GM12878 (cell line): ENCODE results near the gene RALGPS1. TPM values are rescaled to one million over a fixed set of nuclear protein-coding genes. Genes with fewer than 3 reads are reported as not detected.

ENCODE experiments used
- ATAC-seq: fragments of 200-7000 bp; cut with Tn5 transposase; 3 replicates; pipeline ENCODE4 v1.9.1; 2020; ENCODE audit warnings: mild to moderate bottlenecking, moderate library complexity
- BruUV-seq: library from RNA; stranded (reverse); fragments of 400-500 nt; replicated peaks from 2 replicates; lab custom pipeline; 2021; lab: Mats Ljungman, UMichigan
- CTCF ChIA-PET: fragments of 300-600 bp; sonication (Branson Sonifier 250); formaldehyde crosslinking; extraction: SDS; loops from one replicate; lab custom pipeline; 2021; ENCODE audit warnings: inconsistent platforms; lab: Yijun Ruan, JAX
- POLR2A ChIA-PET: fragments of 350-600 bp; formaldehyde crosslinking; extraction: SDS; loops from one replicate; lab custom pipeline; 2021; ENCODE audit warnings: inconsistent platforms; lab: Charles Lee
- RAD21 ChIA-PET: fragments of 300-600 bp; sonication (Branson Sonifier 250); formaldehyde crosslinking; loops from one replicate; lab custom pipeline; 2023; ENCODE audit warnings: antibody characterized with exemption; ENCODE audit not compliant: unreplicated experiment; lab: Charles Lee
- SMC1A ChIA-PET: fragments of 300-600 bp; sonication (Branson Sonifier 250); formaldehyde crosslinking; loops from one replicate; lab custom pipeline; 2023; ENCODE audit not compliant: unreplicated experiment, uncharacterized antibody; lab: Charles Lee
- DNase-seq: peaks from one replicate; pipeline ENCODE4 v3.0.0-alpha.2; 2011; ENCODE audit warnings: low read depth, low spot score
- FAIRE-seq: peaks from 3 replicates; lab custom pipeline; 2011; peaks lifted over from hg19 to GRCh38; lab: Jason Lieb, UNC
- H2AFZ ChIP-seq: 2 replicates; pipeline ENCODE4 v1.6.0; 2011; ENCODE audit warnings: low read depth, low read length, control low read depth; ENCODE audit not compliant: control insufficient read depth
- H3K27ac ChIP-seq: 2 replicates; pipeline ENCODE4 v1.5.1; 2011; ENCODE audit warnings: control low read depth; ENCODE audit not compliant: control insufficient read depth, insufficient read depth
- H3K27me3 ChIP-seq, 2 experiments: replicated peaks in 1 of 2; 2 replicates each; pipeline versions ENCODE4 v1.6.0 to v1.6.1; 2011; ENCODE audit warnings: low read length in 1 of 2; ENCODE audit not compliant: control insufficient read depth in 2 of 2, insufficient read depth in 2 of 2
- H3K36me3 ChIP-seq, 2 experiments: 2 replicates each; pipeline ENCODE4 v1.5.1; 2011; ENCODE audit warnings: low read length in 1 of 2; ENCODE audit not compliant: control insufficient read depth in 2 of 2, insufficient read depth in 2 of 2
- H3K4me1 ChIP-seq: 2 replicates; pipeline ENCODE4 v1.6.1; 2011; ENCODE audit warnings: mild to moderate bottlenecking, low read length, moderate library complexity, mixed read lengths; ENCODE audit not compliant: control insufficient read depth, insufficient read depth
- H3K4me2 ChIP-seq: 2 replicates; pipeline ENCODE4 v1.6.0; 2011; ENCODE audit warnings: control low read depth; ENCODE audit not compliant: control insufficient read depth, insufficient read depth
- H3K4me3 ChIP-seq: fragments of 200-600 bp; sonication (generic); 2 replicates; pipeline ENCODE4 v1.5.1; 2016
- H3K79me2 ChIP-seq: 2 replicates; pipeline ENCODE4 v1.6.0; 2011; ENCODE audit warnings: low read length; ENCODE audit not compliant: control insufficient read depth, insufficient read depth
- H3K9ac ChIP-seq: 2 replicates; pipeline ENCODE4 v1.8.0; 2011; ENCODE audit warnings: low read length, control low read depth, mixed read lengths; ENCODE audit not compliant: control insufficient read depth, insufficient read depth
- H3K9me3 ChIP-seq: replicated peaks from 3 replicates; pipeline ENCODE4 v1.5.1; 2011; ENCODE audit warnings: mild to moderate bottlenecking, low read length; ENCODE audit not compliant: control insufficient read depth, insufficient read depth
- H4K20me1 ChIP-seq: 2 replicates; pipeline ENCODE4 v1.6.0; 2011; ENCODE audit not compliant: control insufficient read depth, insufficient read depth
- CUX1 ChIP-seq: IDR thresholded peaks from 2 replicates; pipeline ENCODE4 v1.6.1; 2012; ENCODE audit warnings: improper control_type of control experiment, low read depth, low read length; ENCODE audit not compliant: insufficient replicate concordance
- FOXM1 ChIP-seq: IDR thresholded peaks from 2 replicates; pipeline ENCODE4 v1.6.1; 2012; ENCODE audit warnings: low read depth, mild to moderate bottlenecking, inconsistent platforms, low read length, moderate library complexity
- IRF3 ChIP-seq: fragments of 450-650 bp; IDR thresholded peaks from 2 replicates; pipeline ENCODE4 v1.6.1; 2014; ENCODE audit warnings: mild to moderate bottlenecking
- NFXL1 ChIP-seq: fragments of 450-650 bp; IDR thresholded peaks from 2 replicates; pipeline ENCODE4 v1.6.1; 2017; ENCODE audit warnings: antibody characterized with exemption, mild to moderate bottlenecking, borderline replicate concordance
- RUNX3 ChIP-seq: IDR thresholded peaks from 2 replicates; pipeline ENCODE4 v1.6.1; 2012; ENCODE audit warnings: low read length, inconsistent platforms
- SREBF1 ChIP-seq: IDR thresholded peaks from 2 replicates; pipeline ENCODE4 v1.6.1; 2012; ENCODE audit warnings: mild to moderate bottlenecking, low read length
- SUPT20H ChIP-seq: IDR thresholded peaks from 2 replicates; pipeline ENCODE4 v1.6.1; 2011; ENCODE audit warnings: low read depth, mild to moderate bottlenecking, low read length, moderate library complexity, borderline replicate concordance; ENCODE audit not compliant: control insufficient read depth
- WGBS: methylation state at CpG from one replicate; pipeline ENCODE4 v1.1.6; 2016; ENCODE audit warnings: low lambda C conversion rate; ENCODE audit not compliant: insufficient replicate concordance, insufficient coverage; ENCODE audit errors: missing lambda C conversion rate; 5-methylcytosine and 5-hydroxymethylcytosine counted together
- in situ Hi-C: fragments of 300-500 bp; cut with MboI; formaldehyde crosslinking; loops from 9 replicates; pipeline ENCODE4 v1.14.3; 2018; ENCODE audit warnings: mixed read lengths
- intact Hi-C: fragments of 100-400 bp; cut with micrococcal nuclease; formaldehyde crosslinking; loops from one replicate; pipeline ENCODE4 v1.14.2; 2022; ENCODE audit not compliant: unreplicated experiment
- polyA plus RNA-seq, 11 experiments: library from polyadenylated mRNA; depleted of rRNA in 4 of 11; unstranded in 6 of 11; stranded (reverse) in 5 of 11; fragments of >200 nt; fragmentation: Nextera tagmentation in 4 of 11; fragmentation: Illumina TruSeq in 1 of 11; extraction: Ambion mirVana in 4 of 11; extraction: Trizol in 1 of 11; gene quantifications; 1 replicate in 1 of 11; 2 replicates in 10 of 11; pipeline versions ENCODE4 v1.2.1 to v1.2.3, GENCODE V29; 2011 to 2016; ENCODE audit warnings: inconsistent platforms in 2 of 11, missing spikeins in 2 of 11, low read depth in 1 of 11
- total RNA-seq, 4 experiments: library from RNA; depleted of rRNA in 3 of 4; stranded (reverse); fragments of >200 nt in 3 of 4; fragmentation: Illumina TruSeq in 1 of 4; extraction: Trizol in 1 of 4; gene quantifications; 2 replicates each; pipeline versions ENCODE4 v1.2.1 to v1.2.3, GENCODE V29; 2013 to 2021
- TF ChIP-seq, protein P1 (sequence below): fragments of 450-650 bp; formaldehyde crosslinking; IDR thresholded peaks from 2 replicates; pipeline ENCODE4 v1.4.0; 2022; ENCODE audit warnings: mild to moderate bottlenecking, moderate library complexity

The RALGPS1 gene
- total and polyA plus RNA-seq, 10 of the 15 experiments (the other 5 are each of a cell fraction or from before 2014, with no cell fraction given), result 0.13 to 5.6 (median 2.7) TPM

- TF ChIP-seq RUNX3 (peak; percentile 41; the same call in 1 of the 2 replicates), NFXL1 (no peak), FOXM1 (no peak), SREBF1 (no peak)
Observed at GRCh38 chr9:127067603-127068220, 153.1 kb downstream of the RALGPS1 start (continued).

- BruUV-seq, result no TSS peak
- no peak for TF ChIP-seq SUPT20H
- TF ChIP-seq CUX1, result no peak
- no peak for TF ChIP-seq IRF3
- TF ChIP-seq, protein P1, sequence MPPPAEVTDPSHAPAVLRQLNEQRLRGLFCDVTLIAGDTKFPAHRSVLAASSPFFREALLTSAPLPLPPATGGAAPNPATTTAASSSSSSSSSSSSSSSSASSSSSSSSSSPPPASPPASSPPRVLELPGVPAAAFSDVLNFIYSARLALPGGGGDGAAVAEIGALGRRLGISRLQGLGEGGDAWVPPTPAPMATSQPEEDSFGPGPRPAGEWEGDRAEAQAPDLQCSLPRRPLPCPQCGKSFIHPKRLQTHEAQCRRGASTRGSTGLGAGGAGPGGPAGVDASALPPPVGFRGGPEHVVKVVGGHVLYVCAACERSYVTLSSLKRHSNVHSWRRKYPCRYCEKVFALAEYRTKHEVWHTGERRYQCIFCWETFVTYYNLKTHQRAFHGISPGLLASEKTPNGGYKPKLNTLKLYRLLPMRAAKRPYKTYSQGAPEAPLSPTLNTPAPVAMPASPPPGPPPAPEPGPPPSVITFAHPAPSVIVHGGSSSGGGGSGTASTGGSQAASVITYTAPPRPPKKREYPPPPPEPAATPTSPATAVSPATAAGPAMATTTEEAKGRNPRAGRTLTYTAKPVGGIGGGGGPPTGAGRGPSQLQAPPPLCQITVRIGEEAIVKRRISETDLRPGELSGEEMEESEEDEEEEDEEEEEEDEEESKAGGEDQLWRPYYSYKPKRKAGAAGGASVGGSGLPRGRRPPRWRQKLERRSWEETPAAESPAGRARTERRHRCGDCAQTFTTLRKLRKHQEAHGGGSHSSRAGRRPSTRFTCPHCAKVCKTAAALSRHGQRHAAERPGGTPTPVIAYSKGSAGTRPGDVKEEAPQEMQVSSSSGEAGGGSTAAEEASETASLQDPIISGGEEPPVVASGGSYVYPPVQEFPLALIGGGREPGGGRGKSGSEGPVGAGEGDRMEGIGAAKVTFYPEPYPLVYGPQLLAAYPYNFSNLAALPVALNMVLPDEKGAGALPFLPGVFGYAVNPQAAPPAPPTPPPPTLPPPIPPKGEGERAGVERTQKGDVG, result no peak
Observed at GRCh38 chr9:127074561-127075548, 160.3 kb downstream of the RALGPS1 start.

More at GRCh38 chr9:127074561-127075548, 160.3 kb downstream of the RALGPS1 start:
- no peak overlapping the region for H3K4me3 ChIP-seq
- H4K20me1 ChIP-seq, result no peaks in the 10 kb centered on the region
- ChIA-PET POLR2A (interaction anchor here (0.8 kb wide), 1 partner anchor 75 kb away, joined by 3 read pairs; no protein-coding TSS in a partner anchor), CTCF (interaction anchor here (0.9 to 3.1 kb wide), 3 partner anchors 16 to 95 kb away, joined by 3 to 8 read pairs (median 3); no protein-coding TSS in a partner anchor), RAD21 (no interaction called here), SMC1A (interaction anchor here (1.2 to 1.7 kb wide), 5 partner anchors 10 to 133 kb away, joined by 3 to 6 read pairs (median 4); no protein-coding TSS in a partner anchor)
- H3K4me1 ChIP-seq, result no peaks in the 10 kb centered on the region
- DNase-seq (no peak), FAIRE-seq (no peak), ATAC-seq (no peak)
- H3K79me2 ChIP-seq, result no peaks in the 10 kb centered on the region
- H3K9me3 ChIP-seq, result no peaks in the 10 kb centered on the region; the same call in 2 of the 3 replicates
- no peak overlapping the region for H2AFZ ChIP-seq
- in situ Hi-C loops, result no loop called here
- 84% methylated on average over 4 of the region's 4 CpGs for WGBS
- intact Hi-C loops, result no loop called here
- H3K36me3 ChIP-seq, result no peaks in the 10 kb centered on the region; a peak in 1 of 4 replicates
- H3K4me2 ChIP-seq, result no peak overlapping the region
- H3K9ac ChIP-seq, result no peak overlapping the region
- H3K27ac ChIP-seq, result no peak overlapping the region
- no peaks in the 10 kb centered on the region for H3K27me3 ChIP-seq
